HEK293T (cell line): ENCODE measurements around the gene KCNE1.

Experiments
- BHLHE40 ChIP-seq: fragments of 450-650 bp; IDR thresholded peaks from 2 replicates; pipeline ENCODE4 v1.6.1; 2016; ENCODE audit warnings: mild to moderate bottlenecking, moderate library complexity, borderline replicate concordance
- ELF4 ChIP-seq: fragments of 450-650 bp; IDR thresholded peaks from 2 replicates; pipeline ENCODE4 v1.6.1; 2017; ENCODE audit warnings: antibody characterized with exemption
- L3MBTL2 ChIP-seq: fragments of 450-650 bp; conservative IDR thresholded peaks from 2 replicates; pipeline ENCODE4 v1.6.1; 2016; ENCODE audit warnings: mild to moderate bottlenecking
- LEF1 ChIP-seq: fragments of 450-650 bp; IDR thresholded peaks from 2 replicates; pipeline ENCODE4 v1.6.1; 2017; ENCODE audit warnings: mild to moderate bottlenecking, borderline replicate concordance
- SP1 ChIP-seq: fragments of 450-650 bp; IDR thresholded peaks from 2 replicates; pipeline ENCODE4 v1.6.1; 2017
- ZNF384 ChIP-seq: fragments of 450-650 bp; IDR thresholded peaks from 2 replicates; pipeline ENCODE4 v1.6.1; 2016

GRCh38 chr21:34560609-34561008 is 48.6 kb upstream of the KCNE1 start:
- TF ChIP-seq LEF1, result no peak
- no peak for TF ChIP-seq SP1
- no peak for TF ChIP-seq ZNF384
- no peak for TF ChIP-seq BHLHE40
- TF ChIP-seq ELF4, result no peak
- TF ChIP-seq L3MBTL2, result no peak
